ENCODE results near the gene TM4SF18. TPM values are rescaled to one million over a fixed set of nuclear protein-coding genes. Genes with fewer than 3 reads are reported as not detected.

Gene TM4SF18
- polyA plus RNA-seq, 1 of the 3 experiments (the other 2 are of a cell fraction), result 0.30 TPM

DNA sequence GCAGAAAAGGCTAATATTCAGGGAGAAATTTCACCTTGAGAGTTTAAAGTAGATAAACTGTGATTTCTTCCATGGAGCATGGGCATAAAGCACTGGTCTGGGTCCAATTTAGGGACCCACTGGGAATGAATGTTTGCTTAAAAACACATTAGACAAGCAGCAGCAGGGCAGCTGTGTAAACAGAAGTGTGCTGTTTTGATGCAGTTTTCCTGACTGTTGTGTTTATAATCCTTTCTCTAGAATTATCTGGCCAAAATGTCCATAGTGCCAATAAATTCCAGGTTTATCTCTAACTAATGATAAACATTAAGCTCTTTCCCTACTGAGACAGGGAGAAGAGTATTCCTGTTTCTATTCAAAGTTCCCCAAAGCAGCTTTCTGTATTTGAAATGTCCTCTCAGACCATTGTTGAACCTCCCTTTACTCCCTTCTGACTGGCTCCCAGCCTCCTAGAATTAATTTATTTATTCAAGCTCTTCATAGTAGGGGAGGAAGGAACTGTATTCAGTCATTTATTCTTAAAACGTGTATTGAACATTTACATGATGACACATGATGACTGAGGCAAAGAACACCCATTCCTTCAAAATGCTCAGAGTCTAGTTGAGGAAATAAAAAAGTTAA, 7.0 kb upstream of the TM4SF18 start:
- CTCF ChIA-PET, result interaction anchor here (0.8 to 1.0 kb wide), 2 partner anchors 138 to 140 kb away, joined by 3 read pairs; no protein-coding TSS in a partner anchor
- DNase-seq, result no peak
- H2AFZ ChIP-seq (ENCODE audit: low read depth), result peak overlapping the region; percentile 10; the same call in 1 of the 2 replicates
- H3K4me1 ChIP-seq (ENCODE audit: control insufficient read depth in 1 of 2, insufficient read depth in 2 of 2, low read depth in 1 of 2, low read length in 1 of 2), result peaks cover 0 to 26% of the 10 kb centered on the region in 2 experiments; a peak in 3 of 4 replicates
- peak overlapping the region; percentile 58 for H3K9ac ChIP-seq
- H3K9me2 ChIP-seq, result no peaks in the 10 kb centered on the region
- peak overlapping the region; percentile 62 for H3K4me2 ChIP-seq
- no peaks in the 10 kb centered on the region for H3K9me3 ChIP-seq
- peak overlapping the region; percentile 84 to 88; a peak in 3 of 4 replicates for H3K27ac ChIP-seq (ENCODE audit: low read depth in 2 of 2, low read length in 1 of 2)
- no peaks in the 10 kb centered on the region for H3K36me3 ChIP-seq (replicated peaks in 1 of 2; ENCODE audit: control insufficient read depth in 1 of 2, insufficient read depth in 2 of 2, low read length in 1 of 2)
- WGBS (ENCODE audit: low lambda C conversion rate), result 7% methylated on average over 1 of the region's 1 CpG
- no peaks in the 10 kb centered on the region for H4K20me1 ChIP-seq (ENCODE audit: insufficient read depth)
- H3K79me2 ChIP-seq (ENCODE audit: insufficient read depth), result no peaks in the 10 kb centered on the region
- H3F3A ChIP-seq (replicated peaks; ENCODE audit: insufficient read depth), result peaks cover 30% of the 10 kb centered on the region
- no peaks in the 10 kb centered on the region for H3K27me3 ChIP-seq (ENCODE audit: insufficient read depth)
- peak overlapping the region in 1 of 2 experiments; percentile 14; a peak in 1 of 4 replicates for H3K4me3 ChIP-seq (ENCODE audit: low read depth in 2 of 2, low read length in 1 of 2)
- TF ChIP-seq TCF12 (IDR thresholded peaks at IDR 0.05) (0 out of 2 replicates have a peak, but pooled peaks have one; percentile 2), RFX5 (IDR thresholded peaks at IDR 0.05; ENCODE audit: low read length) (no peak), TEAD4 (IDR thresholded peaks at IDR 0.05; ENCODE audit: borderline replicate concordance, insufficient read depth) (no peak), CHD2 (IDR thresholded peaks at IDR 0.05; ENCODE audit: low read length, partially characterized antibody) (no peak)
- TF ChIP-seq, protein P1, sequence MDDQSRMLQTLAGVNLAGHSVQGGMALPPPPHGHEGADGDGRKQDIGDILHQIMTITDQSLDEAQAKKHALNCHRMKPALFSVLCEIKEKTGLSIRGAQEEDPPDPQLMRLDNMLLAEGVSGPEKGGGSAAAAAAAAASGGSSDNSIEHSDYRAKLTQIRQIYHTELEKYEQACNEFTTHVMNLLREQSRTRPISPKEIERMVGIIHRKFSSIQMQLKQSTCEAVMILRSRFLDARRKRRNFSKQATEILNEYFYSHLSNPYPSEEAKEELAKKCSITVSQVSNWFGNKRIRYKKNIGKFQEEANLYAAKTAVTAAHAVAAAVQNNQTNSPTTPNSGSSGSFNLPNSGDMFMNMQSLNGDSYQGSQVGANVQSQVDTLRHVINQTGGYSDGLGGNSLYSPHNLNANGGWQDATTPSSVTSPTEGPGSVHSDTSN (IDR thresholded peaks at IDR 0.05), result no peak
- TF ChIP-seq, protein P2, sequence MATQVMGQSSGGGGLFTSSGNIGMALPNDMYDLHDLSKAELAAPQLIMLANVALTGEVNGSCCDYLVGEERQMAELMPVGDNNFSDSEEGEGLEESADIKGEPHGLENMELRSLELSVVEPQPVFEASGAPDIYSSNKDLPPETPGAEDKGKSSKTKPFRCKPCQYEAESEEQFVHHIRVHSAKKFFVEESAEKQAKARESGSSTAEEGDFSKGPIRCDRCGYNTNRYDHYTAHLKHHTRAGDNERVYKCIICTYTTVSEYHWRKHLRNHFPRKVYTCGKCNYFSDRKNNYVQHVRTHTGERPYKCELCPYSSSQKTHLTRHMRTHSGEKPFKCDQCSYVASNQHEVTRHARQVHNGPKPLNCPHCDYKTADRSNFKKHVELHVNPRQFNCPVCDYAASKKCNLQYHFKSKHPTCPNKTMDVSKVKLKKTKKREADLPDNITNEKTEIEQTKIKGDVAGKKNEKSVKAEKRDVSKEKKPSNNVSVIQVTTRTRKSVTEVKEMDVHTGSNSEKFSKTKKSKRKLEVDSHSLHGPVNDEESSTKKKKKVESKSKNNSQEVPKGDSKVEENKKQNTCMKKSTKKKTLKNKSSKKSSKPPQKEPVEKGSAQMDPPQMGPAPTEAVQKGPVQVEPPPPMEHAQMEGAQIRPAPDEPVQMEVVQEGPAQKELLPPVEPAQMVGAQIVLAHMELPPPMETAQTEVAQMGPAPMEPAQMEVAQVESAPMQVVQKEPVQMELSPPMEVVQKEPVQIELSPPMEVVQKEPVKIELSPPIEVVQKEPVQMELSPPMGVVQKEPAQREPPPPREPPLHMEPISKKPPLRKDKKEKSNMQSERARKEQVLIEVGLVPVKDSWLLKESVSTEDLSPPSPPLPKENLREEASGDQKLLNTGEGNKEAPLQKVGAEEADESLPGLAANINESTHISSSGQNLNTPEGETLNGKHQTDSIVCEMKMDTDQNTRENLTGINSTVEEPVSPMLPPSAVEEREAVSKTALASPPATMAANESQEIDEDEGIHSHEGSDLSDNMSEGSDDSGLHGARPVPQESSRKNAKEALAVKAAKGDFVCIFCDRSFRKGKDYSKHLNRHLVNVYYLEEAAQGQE (IDR thresholded peaks at IDR 0.05; ENCODE audit: low read depth, low read length), result no peak
- POLR2A ChIA-PET, result no interaction called here

DNA sequence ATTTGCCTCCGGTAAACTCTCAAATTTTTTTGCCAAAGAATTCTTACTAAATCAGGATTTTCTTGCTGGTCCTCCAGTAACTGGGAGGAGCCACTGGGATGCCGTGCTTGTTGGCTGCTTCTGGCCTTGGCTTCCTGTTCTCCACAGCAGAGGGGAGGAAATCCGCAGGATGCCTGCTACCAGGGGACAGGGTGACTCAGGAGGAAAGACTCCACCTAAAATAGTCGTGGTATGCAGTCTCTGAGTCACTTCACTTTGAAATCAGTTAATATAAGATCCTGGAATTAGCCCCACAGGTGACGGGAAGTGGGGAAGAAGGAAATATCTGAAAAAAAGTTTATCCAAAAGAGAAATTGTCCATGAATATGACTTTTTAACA, 6.5 kb upstream of the TM4SF18 start:
- 4% methylated on average over 5 of the region's 5 CpGs for WGBS (ENCODE audit: low lambda C conversion rate)
- H3K27me3 ChIP-seq (ENCODE audit: insufficient read depth), result no peaks in the 10 kb centered on the region
- H3F3A ChIP-seq (replicated peaks; ENCODE audit: insufficient read depth), result peaks cover 30% of the 10 kb centered on the region
- H2AFZ ChIP-seq (ENCODE audit: low read depth), result peak overlapping the region; percentile 44; the same call in 1 of the 2 replicates
- ChIA-PET POLR2A (no interaction called here), CTCF (interaction anchor here (1.5 kb wide), 1 partner anchor 13 kb away, joined by 3 read pairs; no protein-coding TSS in a partner anchor)
- H3K9ac ChIP-seq, result peak overlapping the region; percentile 58
- H3K4me3 ChIP-seq (ENCODE audit: low read depth in 2 of 2, low read length in 1 of 2), result peak overlapping the region in 1 of 2 experiments; percentile 14; a peak in 1 of 4 replicates
- no peaks in the 10 kb centered on the region for H3K36me3 ChIP-seq (replicated peaks in 1 of 2; ENCODE audit: control insufficient read depth in 1 of 2, insufficient read depth in 2 of 2, low read length in 1 of 2)
- peak overlapping the region; percentile 84 to 88; a peak in 3 of 4 replicates for H3K27ac ChIP-seq (ENCODE audit: low read depth in 2 of 2, low read length in 1 of 2)
- no peaks in the 10 kb centered on the region for H4K20me1 ChIP-seq (ENCODE audit: insufficient read depth)
- peak overlapping the region; percentile 62 for H3K4me2 ChIP-seq
- H3K4me1 ChIP-seq (ENCODE audit: control insufficient read depth in 1 of 2, insufficient read depth in 2 of 2, low read depth in 1 of 2, low read length in 1 of 2), result peaks cover 0 to 26% of the 10 kb centered on the region in 2 experiments; a peak in 3 of 4 replicates
- no peaks in the 10 kb centered on the region for H3K9me3 ChIP-seq
- no peak for DNase-seq
- no peaks in the 10 kb centered on the region for H3K79me2 ChIP-seq (ENCODE audit: insufficient read depth)
- H3K9me2 ChIP-seq, result no peaks in the 10 kb centered on the region
- TF ChIP-seq YY1 (IDR thresholded peaks at IDR 0.05; ENCODE audit: low read depth) (no peak), NRF1 (IDR thresholded peaks at IDR 0.05; ENCODE audit: low read depth, low read length) (no peak), TEAD4 (IDR thresholded peaks at IDR 0.05; ENCODE audit: borderline replicate concordance, insufficient read depth) (peak; percentile 93), TCF12 (IDR thresholded peaks at IDR 0.05) (peak; percentile 90), EZH2phosphoT487 (IDR thresholded peaks at IDR 0.05; ENCODE audit: borderline replicate concordance, low read depth) (no peak), SIN3A (IDR thresholded peaks at IDR 0.05; ENCODE audit: borderline replicate concordance, low read depth, low read length) (no peak; the same call in 1 of the 2 replicates), ELF1 (IDR thresholded peaks at IDR 0.05) (peak; percentile 57; the same call in 1 of the 2 replicates), FOSL2 (IDR thresholded peaks at IDR 0.05; ENCODE audit: borderline replicate concordance, low read depth) (peak; percentile 99), RCOR1 (IDR thresholded peaks at IDR 0.05; ENCODE audit: low read length) (no peak), JUND (IDR thresholded peaks at IDR 0.05) (peak; percentile 98), EP300 (IDR thresholded peaks at IDR 0.05; ENCODE audit: borderline replicate concordance in 1 of 2, low read depth in 1 of 2, low read length in 1 of 2) (peak; percentile 40 to 95; a peak in 3 of 4 replicates), FOXM1 (IDR thresholded peaks at IDR 0.05; ENCODE audit: low read depth) (peak; percentile 70), POLR2AphosphoS5 (IDR thresholded peaks at IDR 0.05; ENCODE audit: low read depth, low read length) (peak; percentile 77; the same call in 1 of the 2 replicates), GABPA (IDR thresholded peaks at IDR 0.05; ENCODE audit: low read depth) (peak; percentile 64)
- TF ChIP-seq, protein P3, sequence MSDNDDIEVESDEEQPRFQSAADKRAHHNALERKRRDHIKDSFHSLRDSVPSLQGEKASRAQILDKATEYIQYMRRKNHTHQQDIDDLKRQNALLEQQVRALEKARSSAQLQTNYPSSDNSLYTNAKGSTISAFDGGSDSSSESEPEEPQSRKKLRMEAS (IDR thresholded peaks at IDR 0.05; ENCODE audit: low read depth), result peak; percentile 42
